ENCODE results near the gene ABHD17A.

- TF ChIP-seq CREB1 (IDR thresholded peaks at IDR 0.05; ENCODE audit: low read depth) (no peak), MAX (IDR thresholded peaks at IDR 0.05) (no peak), RAD21 (IDR thresholded peaks at IDR 0.05; ENCODE audit: low read depth) (no peak), TAF1 (IDR thresholded peaks at IDR 0.05; ENCODE audit: low read depth) (no peak), CEBPB (IDR thresholded peaks at IDR 0.05) (no peak), EGR1 (IDR thresholded peaks at IDR 0.05) (no peak), YY1 (IDR thresholded peaks at IDR 0.05; ENCODE audit: low read depth) (no peak), TCF12 (IDR thresholded peaks at IDR 0.05; ENCODE audit: low read depth) (no peak)
- TF ChIP-seq, protein P1, sequence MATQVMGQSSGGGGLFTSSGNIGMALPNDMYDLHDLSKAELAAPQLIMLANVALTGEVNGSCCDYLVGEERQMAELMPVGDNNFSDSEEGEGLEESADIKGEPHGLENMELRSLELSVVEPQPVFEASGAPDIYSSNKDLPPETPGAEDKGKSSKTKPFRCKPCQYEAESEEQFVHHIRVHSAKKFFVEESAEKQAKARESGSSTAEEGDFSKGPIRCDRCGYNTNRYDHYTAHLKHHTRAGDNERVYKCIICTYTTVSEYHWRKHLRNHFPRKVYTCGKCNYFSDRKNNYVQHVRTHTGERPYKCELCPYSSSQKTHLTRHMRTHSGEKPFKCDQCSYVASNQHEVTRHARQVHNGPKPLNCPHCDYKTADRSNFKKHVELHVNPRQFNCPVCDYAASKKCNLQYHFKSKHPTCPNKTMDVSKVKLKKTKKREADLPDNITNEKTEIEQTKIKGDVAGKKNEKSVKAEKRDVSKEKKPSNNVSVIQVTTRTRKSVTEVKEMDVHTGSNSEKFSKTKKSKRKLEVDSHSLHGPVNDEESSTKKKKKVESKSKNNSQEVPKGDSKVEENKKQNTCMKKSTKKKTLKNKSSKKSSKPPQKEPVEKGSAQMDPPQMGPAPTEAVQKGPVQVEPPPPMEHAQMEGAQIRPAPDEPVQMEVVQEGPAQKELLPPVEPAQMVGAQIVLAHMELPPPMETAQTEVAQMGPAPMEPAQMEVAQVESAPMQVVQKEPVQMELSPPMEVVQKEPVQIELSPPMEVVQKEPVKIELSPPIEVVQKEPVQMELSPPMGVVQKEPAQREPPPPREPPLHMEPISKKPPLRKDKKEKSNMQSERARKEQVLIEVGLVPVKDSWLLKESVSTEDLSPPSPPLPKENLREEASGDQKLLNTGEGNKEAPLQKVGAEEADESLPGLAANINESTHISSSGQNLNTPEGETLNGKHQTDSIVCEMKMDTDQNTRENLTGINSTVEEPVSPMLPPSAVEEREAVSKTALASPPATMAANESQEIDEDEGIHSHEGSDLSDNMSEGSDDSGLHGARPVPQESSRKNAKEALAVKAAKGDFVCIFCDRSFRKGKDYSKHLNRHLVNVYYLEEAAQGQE (IDR thresholded peaks at IDR 0.05; ENCODE audit: low read depth), result no peak
Measured at GRCh38 chr19:1882786-1883692, 2.3 kb downstream of the ABHD17A start.

Measured in Ishikawa (cell line).